HepG2 (cell line): Measurements from ENCODE around the gene FGGY. TPM values are rescaled to one million over a fixed set of nuclear protein-coding genes. Genes with fewer than 3 reads are reported as not detected.
"Not testable (repeated sequence)": the region's sequence is repeated elsewhere in the genome, so short reads cannot be mapped to it uniquely, and the experiment has no call there.

Experiments
- ATAC-seq: fragments of 200-7000 bp; cut with Tn5 transposase; 3 replicates; pipeline ENCODE4 v1.9.1; 2020; ENCODE audit warnings: mild to moderate bottlenecking, moderate library complexity
- BruUV-seq: library from RNA; stranded (reverse); fragments of 400-500 nt; replicated peaks from 2 replicates; lab custom pipeline; 2021; lab: Mats Ljungman, UMichigan
- CTCF ChIA-PET: fragments of 300-600 bp; formaldehyde crosslinking; extraction: SDS; loops from one replicate; lab custom pipeline; 2021; ENCODE audit warnings: low total read pairs, inconsistent platforms, low intra/inter-chr PET ratio; lab: Yijun Ruan, JAX
- POLR2A ChIA-PET: fragments of 350-600 bp; sonication (Branson Sonifier 250); formaldehyde crosslinking; loops from one replicate; lab custom pipeline; 2020; ENCODE audit warnings: antibody characterized with exemption, inconsistent platforms; lab: Yijun Ruan, JAX
- DNase-seq: peaks from one replicate; pipeline ENCODE4 v3.0.0-alpha.2; 2015; ENCODE audit warnings: low spot score
- FAIRE-seq: peaks from 3 replicates; lab custom pipeline; 2011; peaks lifted over from hg19 to GRCh38; lab: Jason Lieb, UNC
- H2AFZ ChIP-seq: one replicate; pipeline ENCODE4 v1.6.1; 2011; ENCODE audit warnings: low read length, inconsistent platforms
- H3K27ac ChIP-seq: fragments of 300-600 bp; 3 replicates; pipeline ENCODE4 v1.8.0; 2011; ENCODE audit warnings: mixed run types, mild to moderate bottlenecking, mixed read lengths, low read length, inconsistent platforms; ENCODE audit not compliant: insufficient read depth; ENCODE audit errors: extremely low read length
- H3K27me3 ChIP-seq, 2 experiments: fragments of 200-600 bp in 1 of 2; 2 replicates in 1 of 2; 3 replicates in 1 of 2; pipeline versions ENCODE4 v1.6.0 to v1.8.0; 2011; ENCODE audit warnings: low read length in 2 of 2, mild to moderate bottlenecking in 2 of 2, moderate library complexity in 2 of 2, inconsistent platforms in 1 of 2; ENCODE audit not compliant: insufficient read depth in 2 of 2, control insufficient read depth in 1 of 2
- H3K36me3 ChIP-seq, 2 experiments: fragments of 200-600 bp in 1 of 2; replicated peaks in 1 of 2; 2 replicates in 1 of 2; 3 replicates in 1 of 2; pipeline versions ENCODE4 v1.5.1 to v1.8.0; 2011; ENCODE audit warnings: low read length in 2 of 2, inconsistent platforms in 1 of 2; ENCODE audit not compliant: insufficient read depth in 2 of 2, control insufficient read depth in 1 of 2
- H3K4me1 ChIP-seq: 2 replicates; pipeline ENCODE4 v1.5.1; 2012; ENCODE audit warnings: low read length, inconsistent platforms; ENCODE audit not compliant: insufficient read depth
- H3K4me2 ChIP-seq: 2 replicates; pipeline ENCODE4 v1.6.0; 2011; ENCODE audit warnings: low read depth, low read length, inconsistent platforms
- H3K4me3 ChIP-seq, 3 experiments: fragments of 200-600 bp in 1 of 3; sonication (generic), shearing (Covaris generic) in 1 of 3; replicated peaks in 1 of 3; 2 replicates each; pipeline ENCODE4 v1.5.1; 2011 to 2016; ENCODE audit warnings: low read length in 3 of 3, inconsistent platforms in 2 of 3, low read depth in 2 of 3, mild to moderate bottlenecking in 2 of 3, control low read depth in 1 of 3, mixed read lengths in 1 of 3; ENCODE audit not compliant: insufficient read depth in 1 of 3
- H3K79me2 ChIP-seq: one replicate; pipeline ENCODE4 v1.6.1; 2011; ENCODE audit warnings: low read length, inconsistent platforms; ENCODE audit not compliant: insufficient read depth
- H3K9ac ChIP-seq: 2 replicates; pipeline ENCODE4 v1.6.0; 2011; ENCODE audit warnings: mild to moderate bottlenecking, low read depth, low read length, inconsistent platforms; ENCODE audit not compliant: insufficient read depth
- H3K9me3 ChIP-seq: 2 replicates; pipeline ENCODE4 v1.5.1; 2012; ENCODE audit warnings: mild to moderate bottlenecking, low read length
- H4K20me1 ChIP-seq: 2 replicates; pipeline ENCODE4 v1.6.0; 2011; ENCODE audit warnings: inconsistent platforms, mild to moderate bottlenecking, low read length, moderate library complexity; ENCODE audit not compliant: insufficient read depth
- ZNF281 ChIP-seq: sonication (generic); formaldehyde crosslinking; IDR thresholded peaks from 2 replicates; pipeline ENCODE4 v1.4.0; 2020; ENCODE audit warnings: missing genetic modification reagents, borderline replicate concordance
- WGBS: methylation state at CpG from one replicate; pipeline ENCODE4 v1.1.6; 2017; ENCODE audit warnings: low lambda C conversion rate; 5-methylcytosine and 5-hydroxymethylcytosine counted together
- in situ Hi-C: cut with HindIII; loops from 2 replicates; pipeline ENCODE4 v1.10.0; 2017; ENCODE audit warnings: low pct_unique_long_range_greater_than_20kb; ENCODE audit not compliant: extremely low pct_ligation_motif_present
- intact Hi-C: fragments of 100-400 bp; cut with micrococcal nuclease; formaldehyde crosslinking; loops from one replicate; pipeline ENCODE4 v1.10.0; 2022; ENCODE audit not compliant: unreplicated experiment
- polyA plus RNA-seq, 8 experiments: library from polyadenylated mRNA; depleted of rRNA in 3 of 8; stranded (reverse) in 7 of 8; unstranded in 1 of 8; fragments of >200 nt; fragmentation: Illumina TruSeq in 4 of 8; extraction: Trizol in 4 of 8; gene quantifications; 2 replicates each; pipeline versions ENCODE4 v1.2.1 to v1.2.3, GENCODE V29; 2011 to 2016; ENCODE audit warnings: low read depth in 4 of 8, missing spikeins in 1 of 8, mixed read lengths in 1 of 8; ENCODE audit not compliant: insufficient read depth in 1 of 8
- total RNA-seq, 5 experiments: library from RNA; depleted of rRNA; stranded (reverse); fragments of >200 nt; fragmentation: Illumina TruSeq; extraction: Trizol; gene quantifications; 2 replicates each; pipeline ENCODE4 v1.2.3, GENCODE V29; 2016; ENCODE audit warnings: low read depth in 1 of 5

Gene FGGY
- total and polyA plus RNA-seq, 2 of the 13 experiments (the other 11 are each of a cell fraction or from before 2014, with no cell fraction given), result 15.7 to 27.5 TPM

- FAIRE-seq, H3K27me3 ChIP-seq, H3K4me1 ChIP-seq, CTCF ChIA-PET, H3K36me3 ChIP-seq, H3K27ac ChIP-seq, H3K79me2 ChIP-seq, ATAC-seq, H3K9ac ChIP-seq, intact Hi-C loops, H3K4me3 ChIP-seq, BruUV-seq, H2AFZ ChIP-seq, H3K9me3 ChIP-seq, DNase-seq, H3K4me2 ChIP-seq: not testable (repeated sequence)
- 47% methylated on average over 8 of the region's 12 CpGs for WGBS
- peak; percentile 53; the same call in 1 of the 2 replicates for TF ChIP-seq ZNF281 (CRISPR knock-in tag)
- TF ChIP-seq, all 625 proteins: peak for 1; not testable (repeated sequence) for 624
- H4K20me1 ChIP-seq, in situ Hi-C loops, POLR2A ChIA-PET: not testable (repeated sequence)
Observed at GRCh38 chr1:59251061-59251460, 45.8 kb upstream of the FGGY start.

- in situ Hi-C loops, H3K4me2 ChIP-seq, intact Hi-C loops, H2AFZ ChIP-seq, H3K36me3 ChIP-seq, H3K79me2 ChIP-seq, ATAC-seq, DNase-seq, H3K27me3 ChIP-seq, FAIRE-seq, H3K9ac ChIP-seq, H3K4me3 ChIP-seq, H3K9me3 ChIP-seq, BruUV-seq, CTCF ChIA-PET, H4K20me1 ChIP-seq, H3K4me1 ChIP-seq, POLR2A ChIA-PET, H3K27ac ChIP-seq: not testable (repeated sequence)
- WGBS, result 14% methylated on average over 1 of the region's 1 CpG
Observed at GRCh38 chr1:59256429-59256828, 40.5 kb upstream of the FGGY start.
